ENCODE data around the gene KLHDC1. TPM values are rescaled to one million over a fixed set of nuclear protein-coding genes. Genes with fewer than 3 reads are reported as not detected.

The KLHDC1 gene
- total and polyA plus RNA-seq, 9 of the 15 experiments (the other 6 are each of a cell fraction or from before 2014, with no cell fraction given), result 0.08 to 0.41 (median 0.18) TPM

DNA sequence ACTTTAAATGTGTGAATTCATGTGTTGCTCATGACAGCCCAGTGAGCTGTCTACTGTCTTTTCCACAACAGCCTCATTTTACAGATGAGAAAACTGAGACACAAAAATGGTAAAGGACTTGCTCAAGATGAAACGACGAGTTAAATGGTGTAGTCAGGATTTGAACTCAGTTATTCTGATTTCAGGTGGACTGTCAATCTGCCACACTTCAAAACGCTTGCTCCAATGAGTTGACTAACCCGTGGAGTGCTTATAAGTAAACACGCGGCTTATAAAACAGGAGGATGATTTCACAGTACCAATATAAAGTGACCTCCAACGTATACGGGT is 4.3 kb upstream of the KLHDC1 start (continued):
- TF ChIP-seq, protein P1, sequence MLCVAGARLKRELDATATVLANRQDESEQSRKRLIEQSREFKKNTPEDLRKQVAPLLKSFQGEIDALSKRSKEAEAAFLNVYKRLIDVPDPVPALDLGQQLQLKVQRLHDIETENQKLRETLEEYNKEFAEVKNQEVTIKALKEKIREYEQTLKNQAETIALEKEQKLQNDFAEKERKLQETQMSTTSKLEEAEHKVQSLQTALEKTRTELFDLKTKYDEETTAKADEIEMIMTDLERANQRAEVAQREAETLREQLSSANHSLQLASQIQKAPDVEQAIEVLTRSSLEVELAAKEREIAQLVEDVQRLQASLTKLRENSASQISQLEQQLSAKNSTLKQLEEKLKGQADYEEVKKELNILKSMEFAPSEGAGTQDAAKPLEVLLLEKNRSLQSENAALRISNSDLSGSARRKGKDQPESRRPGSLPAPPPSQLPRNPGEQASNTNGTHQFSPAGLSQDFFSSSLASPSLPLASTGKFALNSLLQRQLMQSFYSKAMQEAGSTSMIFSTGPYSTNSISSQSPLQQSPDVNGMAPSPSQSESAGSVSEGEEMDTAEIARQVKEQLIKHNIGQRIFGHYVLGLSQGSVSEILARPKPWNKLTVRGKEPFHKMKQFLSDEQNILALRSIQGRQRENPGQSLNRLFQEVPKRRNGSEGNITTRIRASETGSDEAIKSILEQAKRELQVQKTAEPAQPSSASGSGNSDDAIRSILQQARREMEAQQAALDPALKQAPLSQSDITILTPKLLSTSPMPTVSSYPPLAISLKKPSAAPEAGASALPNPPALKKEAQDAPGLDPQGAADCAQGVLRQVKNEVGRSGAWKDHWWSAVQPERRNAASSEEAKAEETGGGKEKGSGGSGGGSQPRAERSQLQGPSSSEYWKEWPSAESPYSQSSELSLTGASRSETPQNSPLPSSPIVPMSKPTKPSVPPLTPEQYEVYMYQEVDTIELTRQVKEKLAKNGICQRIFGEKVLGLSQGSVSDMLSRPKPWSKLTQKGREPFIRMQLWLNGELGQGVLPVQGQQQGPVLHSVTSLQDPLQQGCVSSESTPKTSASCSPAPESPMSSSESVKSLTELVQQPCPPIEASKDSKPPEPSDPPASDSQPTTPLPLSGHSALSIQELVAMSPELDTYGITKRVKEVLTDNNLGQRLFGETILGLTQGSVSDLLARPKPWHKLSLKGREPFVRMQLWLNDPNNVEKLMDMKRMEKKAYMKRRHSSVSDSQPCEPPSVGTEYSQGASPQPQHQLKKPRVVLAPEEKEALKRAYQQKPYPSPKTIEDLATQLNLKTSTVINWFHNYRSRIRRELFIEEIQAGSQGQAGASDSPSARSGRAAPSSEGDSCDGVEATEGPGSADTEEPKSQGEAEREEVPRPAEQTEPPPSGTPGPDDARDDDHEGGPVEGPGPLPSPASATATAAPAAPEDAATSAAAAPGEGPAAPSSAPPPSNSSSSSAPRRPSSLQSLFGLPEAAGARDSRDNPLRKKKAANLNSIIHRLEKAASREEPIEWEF (CRISPR knock-in tag; IDR thresholded peaks at IDR 0.05), result no peak
- TF ChIP-seq SMARCE1 (IDR thresholded peaks at IDR 0.05), result no peak
- no peak for TF ChIP-seq U2AF2 (optimal IDR thresholded peaks at IDR 0.05; ENCODE audit: low read depth, low read length)
- TF ChIP-seq CBX5 (IDR thresholded peaks at IDR 0.05; ENCODE audit: borderline replicate concordance, low read depth), result no peak
- TF ChIP-seq ZKSCAN8 (CRISPR knock-in tag; IDR thresholded peaks at IDR 0.05), result 0 out of 2 replicates have a peak, but pooled peaks have one; percentile 15
- no peak for TF ChIP-seq JUND (IDR thresholded peaks at IDR 0.05; ENCODE audit: borderline replicate concordance, low read depth, low read length)
- TF ChIP-seq JUND (tag; IDR thresholded peaks at IDR 0.05; ENCODE audit: borderline replicate concordance, low read depth, low read length), result no peak
- TF ChIP-seq, protein P2, sequence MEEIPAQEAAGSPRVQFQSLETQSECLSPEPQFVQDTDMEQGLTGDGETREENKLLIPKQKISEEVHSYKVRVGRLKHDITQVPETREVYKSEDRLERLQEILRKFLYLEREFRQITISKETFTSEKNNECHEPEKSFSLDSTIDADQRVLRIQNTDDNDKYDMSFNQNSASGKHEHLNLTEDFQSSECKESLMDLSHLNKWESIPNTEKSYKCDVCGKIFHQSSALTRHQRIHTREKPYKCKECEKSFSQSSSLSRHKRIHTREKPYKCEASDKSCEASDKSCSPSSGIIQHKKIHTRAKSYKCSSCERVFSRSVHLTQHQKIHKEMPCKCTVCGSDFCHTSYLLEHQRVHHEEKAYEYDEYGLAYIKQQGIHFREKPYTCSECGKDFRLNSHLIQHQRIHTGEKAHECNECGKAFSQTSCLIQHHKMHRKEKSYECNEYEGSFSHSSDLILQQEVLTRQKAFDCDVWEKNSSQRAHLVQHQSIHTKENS (CRISPR knock-in tag; IDR thresholded peaks at IDR 0.05), result no peak
- no peak for TF ChIP-seq ZNF696 (CRISPR knock-in tag; conservative IDR thresholded peaks at IDR 0.05)
- TF ChIP-seq, protein P3, sequence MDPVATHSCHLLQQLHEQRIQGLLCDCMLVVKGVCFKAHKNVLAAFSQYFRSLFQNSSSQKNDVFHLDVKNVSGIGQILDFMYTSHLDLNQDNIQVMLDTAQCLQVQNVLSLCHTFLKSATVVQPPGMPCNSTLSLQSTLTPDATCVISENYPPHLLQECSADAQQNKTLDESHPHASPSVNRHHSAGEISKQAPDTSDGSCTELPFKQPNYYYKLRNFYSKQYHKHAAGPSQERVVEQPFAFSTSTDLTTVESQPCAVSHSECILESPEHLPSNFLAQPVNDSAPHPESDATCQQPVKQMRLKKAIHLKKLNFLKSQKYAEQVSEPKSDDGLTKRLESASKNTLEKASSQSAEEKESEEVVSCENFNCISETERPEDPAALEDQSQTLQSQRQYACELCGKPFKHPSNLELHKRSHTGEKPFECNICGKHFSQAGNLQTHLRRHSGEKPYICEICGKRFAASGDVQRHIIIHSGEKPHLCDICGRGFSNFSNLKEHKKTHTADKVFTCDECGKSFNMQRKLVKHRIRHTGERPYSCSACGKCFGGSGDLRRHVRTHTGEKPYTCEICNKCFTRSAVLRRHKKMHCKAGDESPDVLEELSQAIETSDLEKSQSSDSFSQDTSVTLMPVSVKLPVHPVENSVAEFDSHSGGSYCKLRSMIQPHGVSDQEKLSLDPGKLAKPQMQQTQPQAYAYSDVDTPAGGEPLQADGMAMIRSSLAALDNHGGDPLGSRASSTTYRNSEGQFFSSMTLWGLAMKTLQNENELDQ (CRISPR knock-in tag; IDR thresholded peaks at IDR 0.05; ENCODE audit: borderline replicate concordance), result no peak
- TF ChIP-seq ZNF23 (CRISPR knock-in tag; IDR thresholded peaks at IDR 0.05), result no peak
- TF ChIP-seq NFXL1 (CRISPR knock-in tag; IDR thresholded peaks at IDR 0.05), result no peak
- no peak for TF ChIP-seq DDX20 (tag; IDR thresholded peaks at IDR 0.05; ENCODE audit: low read depth)
- no peak for TF ChIP-seq POLR3G (IDR thresholded peaks at IDR 0.05; ENCODE audit: extremely low read depth, insufficient read length, insufficient replicate concordance)
- TF ChIP-seq ZC3H4 (CRISPR knock-in tag; IDR thresholded peaks at IDR 0.05; ENCODE audit: borderline replicate concordance), result no peak
- TF ChIP-seq RBM17 (IDR thresholded peaks at IDR 0.05; ENCODE audit: borderline replicate concordance, low read depth, low read length), result no peak
- no peak for TF ChIP-seq POLR2A (conservative IDR thresholded peaks at IDR 0.05)
- TF ChIP-seq HNRNPLL (IDR thresholded peaks at IDR 0.05; ENCODE audit: low read depth, low read length, poor library complexity, severe bottlenecking), result no peak
- TF ChIP-seq, protein P4, sequence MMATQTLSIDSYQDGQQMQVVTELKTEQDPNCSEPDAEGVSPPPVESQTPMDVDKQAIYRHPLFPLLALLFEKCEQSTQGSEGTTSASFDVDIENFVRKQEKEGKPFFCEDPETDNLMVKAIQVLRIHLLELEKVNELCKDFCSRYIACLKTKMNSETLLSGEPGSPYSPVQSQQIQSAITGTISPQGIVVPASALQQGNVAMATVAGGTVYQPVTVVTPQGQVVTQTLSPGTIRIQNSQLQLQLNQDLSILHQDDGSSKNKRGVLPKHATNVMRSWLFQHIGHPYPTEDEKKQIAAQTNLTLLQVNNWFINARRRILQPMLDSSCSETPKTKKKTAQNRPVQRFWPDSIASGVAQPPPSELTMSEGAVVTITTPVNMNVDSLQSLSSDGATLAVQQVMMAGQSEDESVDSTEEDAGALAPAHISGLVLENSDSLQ (IDR thresholded peaks at IDR 0.05), result 0 out of 2 replicates have a peak, but pooled peaks have one; percentile 21

Data from K562 (cell line).